Stimulated activated CD4-positive, alpha-beta T cell treated with anti-CD3 and anti-CD28 coated beads, Interleukin-15, amount 100 ng/mL, for 48 hours (primary cell): ENCODE results near the gene KANSL1L.
"Not testable (repeated sequence)": the region's sequence is repeated elsewhere in the genome, so short reads cannot be mapped to it uniquely, and the experiment has no call there.

ENCODE experiments used
- DNase-seq, 2 donors: peaks; one replicate each; pipeline ENCODE4 v3.0.0-alpha.2; 2020; ENCODE audit warnings: low read depth in 2 of 2

The KANSL1L gene

DNA sequence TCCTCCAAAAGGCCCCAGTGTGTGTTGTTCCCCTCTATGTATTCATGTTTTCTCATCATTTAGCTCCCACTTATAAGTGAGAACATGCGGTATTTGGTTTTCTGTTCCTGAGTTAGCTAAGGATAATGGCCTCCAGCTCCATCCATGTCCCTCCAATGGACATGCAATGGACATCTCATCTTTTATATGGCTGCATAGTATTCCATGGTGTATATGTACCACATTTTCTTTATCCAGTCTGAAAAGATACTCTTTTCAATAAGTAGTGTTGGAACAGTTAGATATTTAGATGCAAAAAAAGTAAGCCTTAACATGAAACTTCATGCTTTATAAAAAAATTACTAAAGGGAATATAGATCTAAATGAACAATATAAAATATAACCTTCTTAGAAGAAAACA is 5.9 kb upstream of the KANSL1L start:
- DNase-seq = not testable (repeated sequence)

GRCh38 chr2:210174086-210174485 is 2.9 kb upstream of the KANSL1L start:
- DNase-seq = no peak

DNA sequence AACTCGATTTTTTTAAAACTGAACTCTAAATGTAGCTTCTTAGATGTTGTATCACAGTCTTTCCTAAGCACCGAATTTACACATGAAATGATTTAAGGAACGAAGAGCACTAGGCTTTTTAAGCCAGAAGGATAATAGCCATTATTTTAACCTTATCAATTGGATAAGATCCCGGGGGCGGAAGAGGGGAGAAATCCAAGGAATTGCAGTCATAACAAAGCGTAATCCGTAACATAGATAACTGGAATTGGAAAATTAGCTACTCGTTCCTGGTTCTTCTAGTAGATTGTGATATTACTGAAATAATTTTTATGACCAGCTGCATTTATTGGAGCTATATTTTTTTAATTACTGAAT is 988 bp upstream of the KANSL1L start:
- DNase-seq = no peak

DNA sequence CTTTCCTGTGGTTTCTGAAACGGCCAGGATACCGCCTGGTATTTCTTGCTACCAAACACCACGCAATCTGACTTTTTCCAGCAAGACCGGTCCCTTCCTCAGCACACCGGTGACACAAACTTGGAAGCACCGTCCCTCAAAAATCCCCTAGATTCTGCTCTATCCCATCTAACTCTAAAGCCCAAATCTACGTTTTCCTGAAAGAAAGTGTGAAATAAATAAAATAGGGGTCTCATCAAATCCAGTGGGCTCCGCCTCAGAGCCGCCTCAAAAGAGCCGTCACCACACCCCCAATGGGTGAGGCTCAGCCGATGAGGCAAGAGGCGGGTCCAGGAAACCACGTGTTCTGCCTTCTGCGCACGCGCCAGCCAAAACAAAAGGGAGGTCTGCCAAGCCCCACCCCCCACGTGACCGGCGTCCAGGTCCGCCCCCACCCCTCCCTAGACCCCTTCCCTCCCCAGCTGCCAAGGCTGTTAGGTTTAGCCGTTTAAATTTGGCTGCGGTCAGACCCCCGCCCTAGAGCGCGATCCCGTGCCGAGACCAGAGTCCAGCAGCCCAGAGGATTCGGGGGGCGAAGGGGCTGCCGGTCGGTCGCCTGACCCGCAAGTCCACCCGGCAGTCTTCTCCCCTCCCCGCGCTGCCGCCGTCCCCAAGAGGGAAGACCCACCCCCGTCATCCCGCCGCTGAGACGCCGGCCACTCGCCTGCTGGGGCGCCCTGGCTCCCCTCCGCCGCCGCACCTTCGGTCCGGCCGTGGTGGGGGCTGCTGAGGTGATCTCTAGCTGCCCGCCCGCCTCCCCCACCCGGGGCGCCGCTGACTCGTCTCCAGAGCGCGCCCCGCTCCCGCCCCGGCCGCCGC is 534 bp downstream of the KANSL1L start:
- DNase-seq = peak; percentile 94 to 96

DNA sequence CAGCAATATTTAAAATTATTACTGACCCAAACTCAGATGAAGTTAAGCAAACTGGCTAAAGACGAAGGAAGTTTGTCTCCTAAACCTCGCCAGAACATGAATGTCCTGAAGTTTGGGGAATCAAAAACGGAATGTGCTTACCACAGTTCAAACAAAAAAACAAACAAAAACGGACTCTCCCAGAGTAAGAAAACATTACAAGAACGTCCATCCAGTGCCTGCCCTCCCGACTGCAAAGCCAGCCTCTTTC is 1.1 kb downstream of the KANSL1L start:
- no peak for DNase-seq

DNA sequence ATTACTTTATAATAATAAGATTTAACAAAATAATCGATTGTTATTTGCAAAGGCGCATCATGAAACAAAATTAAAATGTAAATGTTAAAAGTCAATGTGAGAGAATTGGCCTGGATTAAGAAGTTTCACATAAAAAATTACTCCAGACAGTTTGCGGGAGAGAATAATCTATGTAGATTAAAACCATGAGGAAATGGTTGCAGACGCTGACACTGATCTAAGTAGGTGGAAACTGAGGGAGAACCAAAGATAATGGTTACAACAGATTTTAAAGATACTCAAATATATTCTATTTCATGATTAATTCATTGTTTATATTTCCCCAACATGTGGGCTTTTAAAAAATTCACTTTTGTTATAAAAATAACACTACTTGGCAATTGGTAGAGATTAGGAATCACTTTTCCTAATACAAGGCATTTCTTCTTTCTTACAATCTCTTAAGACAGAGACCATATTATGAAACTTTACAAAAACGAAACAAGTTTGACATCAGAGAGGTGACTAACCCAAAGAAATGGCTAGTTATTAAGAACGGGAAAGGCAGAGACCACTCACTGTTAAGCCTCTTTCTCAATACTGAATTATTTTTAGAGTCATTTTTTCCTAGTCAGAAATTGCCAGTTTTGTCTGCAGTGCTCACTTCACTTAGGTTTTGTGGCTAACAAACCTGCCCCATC is 1.6 kb downstream of the KANSL1L start:
- no peak for DNase-seq

DNA sequence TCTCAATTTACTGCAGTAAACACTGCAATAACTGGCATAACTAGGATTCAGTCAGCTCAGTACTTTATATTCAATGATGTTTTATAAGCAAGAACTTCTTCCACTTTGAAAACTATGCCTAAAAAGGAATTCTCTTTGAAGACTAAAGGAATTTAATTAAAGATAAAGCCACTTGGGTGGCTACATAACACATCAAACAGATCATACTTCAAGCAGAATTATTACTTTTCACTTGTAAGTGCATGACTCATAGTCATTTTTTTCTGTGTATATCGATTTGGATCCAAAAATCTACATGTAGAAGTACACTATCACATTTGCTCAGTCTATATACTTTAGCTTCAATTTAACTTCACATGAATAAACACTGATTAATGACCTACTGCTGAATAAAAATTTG is 4.0 kb downstream of the KANSL1L start:
- no peak for DNase-seq

DNA sequence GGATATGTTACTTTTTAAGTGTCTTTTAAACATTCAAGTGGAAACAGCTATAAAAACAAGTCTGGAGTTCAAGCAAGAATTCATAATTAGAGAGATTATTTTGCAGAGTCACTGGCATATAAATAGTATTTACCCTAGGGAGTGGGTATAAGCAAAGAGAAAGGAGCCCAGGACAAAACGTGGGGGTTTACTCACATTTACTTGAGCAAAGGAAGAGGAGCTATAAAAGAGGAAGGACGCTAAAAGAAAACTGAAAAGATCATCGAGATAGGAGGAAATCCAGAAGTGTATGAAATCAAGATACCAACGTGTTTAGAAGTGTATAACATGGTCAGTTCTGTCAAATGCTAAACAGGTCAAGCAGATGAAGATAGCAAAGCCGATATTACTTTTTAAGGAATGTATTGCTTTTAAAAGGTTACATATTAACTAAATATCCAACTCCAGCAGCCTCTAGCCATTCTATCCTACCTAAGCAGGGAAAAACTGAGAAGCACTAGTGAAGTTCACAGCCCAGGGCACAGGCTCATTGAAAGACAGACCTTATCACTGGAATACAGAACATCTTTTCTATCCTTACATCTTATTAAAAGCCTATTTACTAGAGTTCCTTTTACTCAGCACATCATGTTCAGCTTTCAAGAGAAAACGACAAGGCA is 8.6 kb downstream of the KANSL1L start:
- no peak for DNase-seq

DNA sequence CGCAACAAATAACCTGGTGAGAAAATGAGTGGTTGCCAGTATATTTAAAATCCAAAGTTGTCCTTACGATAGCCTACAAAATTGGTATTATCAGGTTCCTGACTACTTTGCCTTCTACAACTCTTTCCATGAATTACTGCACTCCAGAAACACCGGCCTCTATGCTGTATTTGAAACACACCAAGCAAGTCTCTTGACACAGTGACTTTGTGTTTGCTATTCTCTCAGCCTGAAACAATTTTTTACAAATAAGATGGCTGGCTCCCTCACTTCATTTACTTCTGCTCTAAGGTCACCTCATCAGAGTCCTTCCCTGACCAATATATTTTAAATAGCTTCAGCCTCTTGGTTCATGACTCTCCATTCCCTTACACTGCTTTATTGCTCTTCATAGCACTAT is 12.2 kb downstream of the KANSL1L start:
- DNase-seq = no peak

- no peak for DNase-seq
Observed at GRCh38 chr2:210158236-210158635, 13.0 kb downstream of the KANSL1L start.

DNA sequence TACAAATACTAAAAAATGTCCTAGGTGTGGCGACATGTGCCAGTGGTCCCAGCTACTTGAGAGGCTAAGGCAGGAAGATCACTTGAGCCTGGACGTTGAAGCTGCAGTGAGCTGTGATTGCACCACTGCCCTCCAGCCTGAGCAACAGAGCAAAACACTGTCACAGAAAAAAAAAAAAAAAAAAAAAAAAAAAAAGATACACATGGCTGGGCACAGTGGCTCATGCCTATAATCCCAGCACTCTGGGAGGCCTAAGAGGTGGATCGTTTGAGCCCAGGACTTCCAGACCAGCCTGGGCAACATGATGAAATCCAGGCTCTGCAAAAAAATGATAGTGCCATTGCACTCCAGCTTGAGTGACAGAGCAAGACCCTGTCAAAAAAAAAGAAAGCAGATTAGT is 13.7 kb downstream of the KANSL1L start:
- no peak for DNase-seq

- no peak for DNase-seq
Observed at GRCh38 chr2:210147614-210148013, 23.6 kb downstream of the KANSL1L start.

GRCh38 chr2:210132239-210132638 is 39.0 kb downstream of the KANSL1L start:
- DNase-seq = no peak

DNA sequence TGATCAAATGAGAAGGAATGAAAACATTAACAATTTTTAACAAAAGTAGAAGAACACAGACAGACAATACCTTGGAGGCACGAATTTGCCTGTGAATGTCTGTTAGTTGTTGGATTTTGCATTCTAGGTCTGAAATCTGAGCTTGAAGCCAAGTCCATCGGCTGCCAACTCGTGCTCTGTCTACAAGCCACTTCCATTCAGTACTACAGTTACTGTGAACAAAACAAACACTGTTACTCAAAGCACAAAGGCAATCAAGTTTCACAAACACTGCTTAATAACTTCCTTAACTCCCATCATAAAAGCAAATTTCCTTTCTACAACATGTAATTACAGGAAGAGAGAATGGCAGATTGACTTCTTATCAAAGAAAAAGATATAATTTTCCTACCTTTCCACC is 42.2 kb downstream of the KANSL1L start:
- no peak for DNase-seq

DNA sequence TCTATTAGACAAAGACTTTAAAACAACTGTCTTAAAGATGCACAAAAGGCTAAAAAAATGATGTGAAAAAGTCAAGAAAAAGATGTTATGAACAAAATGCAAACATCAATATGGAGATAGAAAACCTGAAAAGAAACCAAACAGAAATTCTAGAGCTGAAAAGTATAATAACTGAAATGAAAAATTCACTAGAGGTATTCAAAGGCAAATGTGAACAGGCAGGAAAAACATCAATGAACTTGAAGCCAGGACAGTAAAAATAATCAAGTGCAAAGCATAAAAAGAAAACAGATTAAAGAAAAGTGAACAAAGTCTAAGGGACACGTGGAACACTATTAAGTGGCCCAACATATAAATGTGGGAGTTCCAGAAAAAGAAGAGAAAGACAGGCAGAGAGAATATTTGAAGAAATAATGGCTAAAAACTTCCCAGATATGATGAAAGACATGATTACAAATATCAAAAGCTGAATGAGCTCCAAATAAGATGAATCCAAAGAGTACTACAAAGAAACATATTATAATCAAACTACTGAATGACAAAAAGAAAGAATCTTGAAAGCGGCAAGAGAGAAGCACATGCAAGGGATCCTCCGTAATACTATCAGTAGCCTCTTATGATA is 57.5 kb downstream of the KANSL1L start:
- no peak for DNase-seq

DNA sequence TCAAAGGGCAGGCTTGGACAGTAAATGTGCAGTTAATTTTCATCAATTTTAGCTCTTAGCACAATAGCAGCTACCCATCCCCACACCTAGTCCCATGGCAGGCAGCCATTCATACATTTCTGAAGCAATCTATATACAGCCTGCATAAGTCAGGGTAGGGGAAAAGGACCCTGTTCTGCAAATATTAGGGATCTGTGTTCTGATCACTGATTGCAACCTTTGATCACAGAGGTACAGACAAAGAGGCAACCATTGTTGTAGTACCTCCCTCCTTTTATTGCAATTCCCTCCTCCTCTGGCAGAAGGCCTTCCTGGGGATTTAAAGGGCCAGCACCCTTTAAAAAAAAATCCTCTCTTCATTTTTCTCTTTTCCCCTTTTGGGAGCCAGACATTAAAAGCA is 58.3 kb downstream of the KANSL1L start:
- no peak for DNase-seq

DNA sequence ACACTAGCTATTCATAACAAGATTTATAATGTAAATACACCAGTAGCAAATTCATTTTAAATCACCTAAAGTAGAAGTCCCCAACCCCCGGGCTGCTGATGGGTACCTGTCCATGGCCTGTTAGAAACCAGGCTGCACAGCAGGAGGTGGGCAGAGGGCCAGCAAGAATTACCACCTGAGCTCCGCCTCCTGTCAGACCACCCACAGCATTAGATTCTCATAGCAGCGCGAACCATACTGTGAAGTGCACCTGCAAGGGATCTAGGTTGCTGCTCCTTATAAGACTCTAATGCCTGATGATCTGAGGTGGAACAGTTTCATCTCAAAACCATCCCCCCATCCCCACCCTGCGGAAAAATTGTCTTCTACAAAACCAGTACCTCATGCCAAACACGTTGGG is 71.3 kb downstream of the KANSL1L start:
- DNase-seq = no peak

GRCh38 chr2:210094787-210095186 is 76.4 kb downstream of the KANSL1L start:
- no peak for DNase-seq

DNA sequence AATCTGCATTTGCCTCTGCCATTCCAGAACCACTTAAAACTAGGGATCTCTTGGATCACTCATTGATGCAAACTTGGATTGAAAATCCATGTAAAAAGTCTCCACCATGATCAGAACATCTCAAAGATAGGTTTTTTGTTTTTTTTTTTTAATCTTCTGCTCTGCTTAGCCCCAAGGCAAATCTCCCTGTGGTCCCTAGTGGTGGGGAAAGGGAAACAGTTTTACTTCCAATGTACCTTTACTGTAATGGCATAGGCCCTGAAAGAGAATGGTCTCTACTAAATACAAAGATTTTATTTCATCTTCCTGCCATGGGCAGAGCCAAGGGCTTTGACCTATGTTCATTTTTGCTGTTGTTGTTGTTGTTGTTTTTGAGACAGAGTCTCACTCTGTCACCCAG is 78.4 kb downstream of the KANSL1L start:
- DNase-seq = no peak

DNA sequence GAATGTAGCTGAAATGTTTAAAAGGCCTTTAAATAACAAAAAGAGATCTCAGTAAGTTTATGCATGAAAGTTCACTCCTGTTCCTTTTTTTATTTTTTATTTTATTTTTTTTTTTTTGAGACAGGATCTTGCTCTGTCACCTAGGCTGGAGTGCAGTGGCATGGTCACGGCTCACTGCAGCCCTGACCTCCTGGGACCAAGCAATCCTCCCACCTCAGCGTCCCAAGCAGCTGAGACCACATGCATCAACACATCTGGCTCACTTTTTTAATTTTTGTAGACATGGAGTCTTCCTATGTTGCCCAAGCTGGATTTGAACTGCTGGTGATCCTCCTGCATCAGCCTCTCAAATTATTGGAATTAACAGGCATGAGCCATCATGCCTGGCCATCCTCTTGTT is 84.3 kb downstream of the KANSL1L start:
- no peak for DNase-seq

GRCh38 chr2:210086292-210086691 is 84.9 kb downstream of the KANSL1L start:
- no peak for DNase-seq

- no peak for DNase-seq
Observed at GRCh38 chr2:210072922-210073509, 98.2 kb downstream of the KANSL1L start.
